GM20000 (cell line): ENCODE data around the gene MIGA1.

Experiments used
- DNase-seq: peaks from one replicate; pipeline ENCODE4 v3.0.0; 2012; ENCODE audit warnings: low spot score
- TF ChIP-seq, protein P1 (sequence below): IDR thresholded peaks from 2 replicates; pipeline ENCODE4 v1.5.1; 2012; ENCODE audit warnings: mild to moderate bottlenecking, control low read depth; ENCODE audit errors: extremely low read depth, missing control alignments

Gene MIGA1

DNA sequence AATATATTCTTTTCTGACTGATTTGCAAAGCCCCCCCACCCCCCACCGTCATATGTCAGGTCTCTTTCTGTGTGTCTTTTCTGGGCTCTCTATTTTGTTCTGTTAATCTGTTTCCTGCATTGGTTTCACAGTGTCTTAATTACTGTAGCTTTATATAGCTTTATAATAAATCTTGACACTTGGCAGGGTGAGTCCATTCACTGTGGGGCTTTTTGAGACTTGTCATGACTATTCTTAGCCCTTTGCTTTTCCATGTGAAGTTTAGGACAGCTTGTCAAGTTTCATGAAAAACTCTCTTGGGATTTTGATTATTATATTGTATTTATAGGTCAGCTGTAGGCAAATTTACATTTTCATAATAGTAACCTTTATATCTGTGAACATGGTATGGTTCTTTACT lies 50.4 kb downstream of the MIGA1 start:
- TF ChIP-seq, protein P1, sequence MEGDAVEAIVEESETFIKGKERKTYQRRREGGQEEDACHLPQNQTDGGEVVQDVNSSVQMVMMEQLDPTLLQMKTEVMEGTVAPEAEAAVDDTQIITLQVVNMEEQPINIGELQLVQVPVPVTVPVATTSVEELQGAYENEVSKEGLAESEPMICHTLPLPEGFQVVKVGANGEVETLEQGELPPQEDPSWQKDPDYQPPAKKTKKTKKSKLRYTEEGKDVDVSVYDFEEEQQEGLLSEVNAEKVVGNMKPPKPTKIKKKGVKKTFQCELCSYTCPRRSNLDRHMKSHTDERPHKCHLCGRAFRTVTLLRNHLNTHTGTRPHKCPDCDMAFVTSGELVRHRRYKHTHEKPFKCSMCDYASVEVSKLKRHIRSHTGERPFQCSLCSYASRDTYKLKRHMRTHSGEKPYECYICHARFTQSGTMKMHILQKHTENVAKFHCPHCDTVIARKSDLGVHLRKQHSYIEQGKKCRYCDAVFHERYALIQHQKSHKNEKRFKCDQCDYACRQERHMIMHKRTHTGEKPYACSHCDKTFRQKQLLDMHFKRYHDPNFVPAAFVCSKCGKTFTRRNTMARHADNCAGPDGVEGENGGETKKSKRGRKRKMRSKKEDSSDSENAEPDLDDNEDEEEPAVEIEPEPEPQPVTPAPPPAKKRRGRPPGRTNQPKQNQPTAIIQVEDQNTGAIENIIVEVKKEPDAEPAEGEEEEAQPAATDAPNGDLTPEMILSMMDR, result no peak
- no peak for DNase-seq

DNA sequence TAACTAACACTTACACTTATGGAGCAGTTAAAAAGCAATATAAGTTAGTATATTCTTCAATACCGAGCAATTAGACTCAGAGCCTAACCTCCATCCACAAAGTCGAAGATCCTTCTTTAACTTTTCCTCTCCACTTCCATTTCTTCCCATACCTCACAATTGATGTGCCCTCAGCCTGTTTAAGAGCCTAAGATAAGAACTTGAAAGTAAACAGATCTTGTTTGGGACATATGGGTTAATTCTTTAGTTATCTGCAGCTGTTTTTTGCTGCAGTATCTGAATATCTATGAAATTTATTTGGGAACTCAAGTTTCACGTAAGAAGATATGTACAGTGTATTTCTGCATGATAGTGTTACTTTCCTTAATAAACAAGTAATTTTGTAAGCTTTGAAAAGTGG lies 51.5 kb downstream of the MIGA1 start:
- no peak for DNase-seq
- TF ChIP-seq, protein P1, result no peak

DNA sequence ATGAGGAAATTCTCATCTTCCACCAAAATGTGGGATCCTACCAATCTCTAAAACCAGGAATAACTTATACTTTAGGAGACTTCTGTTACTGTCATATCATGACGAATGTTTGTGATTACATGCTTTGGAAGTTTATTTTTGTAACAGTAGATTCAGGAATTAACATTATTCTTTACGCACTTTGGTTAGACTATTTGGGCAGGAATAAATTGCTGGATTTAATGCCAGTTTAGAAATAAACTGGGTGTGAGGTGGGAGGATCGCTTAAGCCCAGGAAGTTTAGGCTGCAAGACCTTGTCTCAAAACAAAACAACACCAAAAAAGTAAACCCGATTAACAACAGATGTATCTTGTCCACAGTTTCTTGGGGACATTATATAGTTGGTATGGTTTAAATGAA lies 52.1 kb downstream of the MIGA1 start:
- no peak for DNase-seq
- TF ChIP-seq, protein P1, result no peak

DNA sequence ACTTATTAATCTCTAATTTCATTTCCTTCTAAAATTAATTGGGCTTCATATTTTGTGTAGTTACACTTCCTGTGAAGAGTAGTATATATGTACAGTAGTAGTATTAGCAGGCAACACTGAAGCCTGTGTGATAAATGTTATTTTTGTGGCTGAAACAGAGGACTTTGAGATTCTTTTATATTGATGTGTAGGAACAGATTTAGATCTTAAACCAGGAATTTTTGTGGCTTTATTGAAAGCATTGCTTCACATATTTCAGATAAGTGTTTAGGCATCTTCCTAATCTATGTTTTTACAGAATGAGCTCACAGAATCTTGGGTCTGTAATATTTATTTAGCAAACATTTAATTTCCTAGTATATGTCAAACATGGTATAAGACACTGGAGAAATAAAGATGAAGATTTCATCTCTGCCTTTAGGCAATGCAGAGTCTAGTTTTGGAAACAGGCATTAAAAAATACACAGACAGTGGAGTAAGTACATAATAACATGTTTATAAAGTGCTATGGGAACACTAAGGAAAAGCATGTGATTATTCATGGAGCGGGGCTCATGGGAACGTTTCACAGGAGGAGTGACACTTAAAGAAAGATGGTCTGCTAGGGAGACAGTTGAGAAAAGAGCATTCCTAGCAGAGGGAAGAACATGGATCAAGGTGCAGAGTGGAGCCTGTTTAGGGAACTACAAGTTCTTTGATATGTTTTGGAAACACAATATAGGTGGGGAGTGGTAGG lies 52.7 kb downstream of the MIGA1 start:
- TF ChIP-seq, protein P1, result no peak
- no peak for DNase-seq

DNA sequence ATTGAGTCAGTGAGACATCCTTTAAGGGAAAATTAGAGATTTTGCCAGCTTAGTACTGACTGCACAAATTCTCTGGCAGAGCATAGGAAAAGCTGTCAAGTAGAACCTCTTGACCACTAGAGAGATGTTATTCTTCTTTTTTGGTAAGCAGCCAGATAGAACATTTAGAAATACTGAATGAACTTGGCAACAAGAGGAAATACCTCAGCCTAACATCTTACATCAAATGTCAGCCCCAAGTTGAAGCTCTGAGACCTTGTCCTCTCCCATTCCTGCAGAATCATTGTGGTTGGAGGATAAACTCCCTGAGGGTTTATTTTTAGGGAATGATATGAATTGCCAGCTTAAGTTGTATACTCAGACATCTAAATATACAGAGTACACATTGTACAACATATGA lies 53.5 kb downstream of the MIGA1 start:
- TF ChIP-seq, protein P1, result no peak
- no peak for DNase-seq

DNA sequence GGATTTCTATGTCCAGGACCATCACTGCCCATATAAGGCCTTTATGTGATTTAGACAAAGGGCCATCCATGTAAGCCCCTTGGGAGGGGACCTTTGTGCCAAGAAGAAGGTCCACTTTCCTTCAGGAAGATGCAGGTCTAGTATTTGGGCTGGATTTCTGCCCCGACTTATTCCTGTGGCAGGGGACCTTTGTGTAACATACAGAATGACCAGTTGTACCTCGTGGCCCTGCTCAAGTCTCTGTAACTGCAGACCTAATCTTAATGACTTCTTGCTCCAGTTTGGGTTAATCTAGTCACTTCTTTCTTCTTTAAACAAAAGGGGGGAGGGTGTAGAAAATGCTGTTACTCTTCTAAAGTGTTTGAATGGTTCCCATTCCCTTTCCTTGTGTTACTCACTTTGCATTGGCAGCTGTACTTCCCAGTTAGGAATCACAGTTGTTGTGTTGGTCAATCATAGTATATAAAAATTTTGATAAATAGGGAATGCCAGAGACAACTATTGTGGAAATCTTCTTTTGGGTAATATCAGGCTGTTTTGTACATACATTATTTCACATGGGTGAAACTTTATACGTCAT lies 54.2 kb downstream of the MIGA1 start:
- TF ChIP-seq, protein P1, result no peak
- no peak for DNase-seq

DNA sequence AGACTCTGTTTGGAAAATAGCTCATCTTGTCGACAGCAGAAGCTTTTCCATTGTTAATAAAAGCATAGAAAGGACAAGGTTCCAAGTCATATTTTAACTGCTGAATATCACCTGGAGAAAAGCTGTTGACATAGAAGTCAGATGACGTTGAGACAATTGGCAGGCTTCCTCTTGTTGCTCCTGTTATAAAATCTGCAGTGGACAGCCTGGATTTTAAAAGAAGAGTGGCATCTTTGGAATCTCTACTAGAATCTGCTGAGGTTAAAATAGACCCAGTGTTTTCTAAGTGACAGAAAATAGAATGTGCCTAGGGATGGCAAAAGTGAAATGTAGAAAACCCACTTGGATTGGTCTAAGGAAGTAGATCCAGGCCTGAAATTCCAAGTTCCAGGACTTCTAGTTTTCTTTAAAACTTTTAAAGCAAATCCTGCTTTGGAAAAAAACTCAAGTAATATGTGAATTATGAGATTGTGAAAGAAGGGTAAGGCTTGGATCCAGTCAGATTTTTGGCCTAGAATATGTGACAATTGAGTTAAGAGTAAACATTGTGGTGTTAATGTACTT lies 55.4 kb downstream of the MIGA1 start:
- TF ChIP-seq, protein P1, result no peak
- DNase-seq, result no peak
